ENCODE results near the gene ZNF431.

GRCh38 chr19:21115430-21115829 lies 26.4 kb upstream of the ZNF431 start:
- no peak for TF ChIP-seq EZH2phosphoT487 (IDR thresholded peaks at IDR 0.05; ENCODE audit: unreplicated experiment)
- no peak for TF ChIP-seq POLR2AphosphoS5 (IDR thresholded peaks at IDR 0.05; ENCODE audit: low read depth)
- no peak for TF ChIP-seq EZH2 (IDR thresholded peaks at IDR 0.05; ENCODE audit: low read depth, unreplicated experiment)
- TF ChIP-seq CTCF (conservative IDR thresholded peaks at IDR 0.05; ENCODE audit: low read depth in 2 of 2), result no peak
- TF ChIP-seq, protein P1, sequence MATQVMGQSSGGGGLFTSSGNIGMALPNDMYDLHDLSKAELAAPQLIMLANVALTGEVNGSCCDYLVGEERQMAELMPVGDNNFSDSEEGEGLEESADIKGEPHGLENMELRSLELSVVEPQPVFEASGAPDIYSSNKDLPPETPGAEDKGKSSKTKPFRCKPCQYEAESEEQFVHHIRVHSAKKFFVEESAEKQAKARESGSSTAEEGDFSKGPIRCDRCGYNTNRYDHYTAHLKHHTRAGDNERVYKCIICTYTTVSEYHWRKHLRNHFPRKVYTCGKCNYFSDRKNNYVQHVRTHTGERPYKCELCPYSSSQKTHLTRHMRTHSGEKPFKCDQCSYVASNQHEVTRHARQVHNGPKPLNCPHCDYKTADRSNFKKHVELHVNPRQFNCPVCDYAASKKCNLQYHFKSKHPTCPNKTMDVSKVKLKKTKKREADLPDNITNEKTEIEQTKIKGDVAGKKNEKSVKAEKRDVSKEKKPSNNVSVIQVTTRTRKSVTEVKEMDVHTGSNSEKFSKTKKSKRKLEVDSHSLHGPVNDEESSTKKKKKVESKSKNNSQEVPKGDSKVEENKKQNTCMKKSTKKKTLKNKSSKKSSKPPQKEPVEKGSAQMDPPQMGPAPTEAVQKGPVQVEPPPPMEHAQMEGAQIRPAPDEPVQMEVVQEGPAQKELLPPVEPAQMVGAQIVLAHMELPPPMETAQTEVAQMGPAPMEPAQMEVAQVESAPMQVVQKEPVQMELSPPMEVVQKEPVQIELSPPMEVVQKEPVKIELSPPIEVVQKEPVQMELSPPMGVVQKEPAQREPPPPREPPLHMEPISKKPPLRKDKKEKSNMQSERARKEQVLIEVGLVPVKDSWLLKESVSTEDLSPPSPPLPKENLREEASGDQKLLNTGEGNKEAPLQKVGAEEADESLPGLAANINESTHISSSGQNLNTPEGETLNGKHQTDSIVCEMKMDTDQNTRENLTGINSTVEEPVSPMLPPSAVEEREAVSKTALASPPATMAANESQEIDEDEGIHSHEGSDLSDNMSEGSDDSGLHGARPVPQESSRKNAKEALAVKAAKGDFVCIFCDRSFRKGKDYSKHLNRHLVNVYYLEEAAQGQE (IDR thresholded peaks at IDR 0.05; ENCODE audit: unreplicated experiment), result no peak
- TF ChIP-seq ZNF114 (CRISPR knock-in tag; IDR thresholded peaks at IDR 0.05), result no peak
- TF ChIP-seq JUNB (IDR thresholded peaks at IDR 0.05; ENCODE audit: unreplicated experiment), result no peak
- TF ChIP-seq STAT1 (IDR thresholded peaks at IDR 0.05; ENCODE audit: unreplicated experiment), result no peak
- TF ChIP-seq CREB1 (CRISPR knock-in tag; IDR thresholded peaks at IDR 0.05; ENCODE audit: low read depth), result no peak
- no peak for TF ChIP-seq ZNF331 (CRISPR knock-in tag; IDR thresholded peaks at IDR 0.05; ENCODE audit: low read depth)
- TF ChIP-seq, protein P2, sequence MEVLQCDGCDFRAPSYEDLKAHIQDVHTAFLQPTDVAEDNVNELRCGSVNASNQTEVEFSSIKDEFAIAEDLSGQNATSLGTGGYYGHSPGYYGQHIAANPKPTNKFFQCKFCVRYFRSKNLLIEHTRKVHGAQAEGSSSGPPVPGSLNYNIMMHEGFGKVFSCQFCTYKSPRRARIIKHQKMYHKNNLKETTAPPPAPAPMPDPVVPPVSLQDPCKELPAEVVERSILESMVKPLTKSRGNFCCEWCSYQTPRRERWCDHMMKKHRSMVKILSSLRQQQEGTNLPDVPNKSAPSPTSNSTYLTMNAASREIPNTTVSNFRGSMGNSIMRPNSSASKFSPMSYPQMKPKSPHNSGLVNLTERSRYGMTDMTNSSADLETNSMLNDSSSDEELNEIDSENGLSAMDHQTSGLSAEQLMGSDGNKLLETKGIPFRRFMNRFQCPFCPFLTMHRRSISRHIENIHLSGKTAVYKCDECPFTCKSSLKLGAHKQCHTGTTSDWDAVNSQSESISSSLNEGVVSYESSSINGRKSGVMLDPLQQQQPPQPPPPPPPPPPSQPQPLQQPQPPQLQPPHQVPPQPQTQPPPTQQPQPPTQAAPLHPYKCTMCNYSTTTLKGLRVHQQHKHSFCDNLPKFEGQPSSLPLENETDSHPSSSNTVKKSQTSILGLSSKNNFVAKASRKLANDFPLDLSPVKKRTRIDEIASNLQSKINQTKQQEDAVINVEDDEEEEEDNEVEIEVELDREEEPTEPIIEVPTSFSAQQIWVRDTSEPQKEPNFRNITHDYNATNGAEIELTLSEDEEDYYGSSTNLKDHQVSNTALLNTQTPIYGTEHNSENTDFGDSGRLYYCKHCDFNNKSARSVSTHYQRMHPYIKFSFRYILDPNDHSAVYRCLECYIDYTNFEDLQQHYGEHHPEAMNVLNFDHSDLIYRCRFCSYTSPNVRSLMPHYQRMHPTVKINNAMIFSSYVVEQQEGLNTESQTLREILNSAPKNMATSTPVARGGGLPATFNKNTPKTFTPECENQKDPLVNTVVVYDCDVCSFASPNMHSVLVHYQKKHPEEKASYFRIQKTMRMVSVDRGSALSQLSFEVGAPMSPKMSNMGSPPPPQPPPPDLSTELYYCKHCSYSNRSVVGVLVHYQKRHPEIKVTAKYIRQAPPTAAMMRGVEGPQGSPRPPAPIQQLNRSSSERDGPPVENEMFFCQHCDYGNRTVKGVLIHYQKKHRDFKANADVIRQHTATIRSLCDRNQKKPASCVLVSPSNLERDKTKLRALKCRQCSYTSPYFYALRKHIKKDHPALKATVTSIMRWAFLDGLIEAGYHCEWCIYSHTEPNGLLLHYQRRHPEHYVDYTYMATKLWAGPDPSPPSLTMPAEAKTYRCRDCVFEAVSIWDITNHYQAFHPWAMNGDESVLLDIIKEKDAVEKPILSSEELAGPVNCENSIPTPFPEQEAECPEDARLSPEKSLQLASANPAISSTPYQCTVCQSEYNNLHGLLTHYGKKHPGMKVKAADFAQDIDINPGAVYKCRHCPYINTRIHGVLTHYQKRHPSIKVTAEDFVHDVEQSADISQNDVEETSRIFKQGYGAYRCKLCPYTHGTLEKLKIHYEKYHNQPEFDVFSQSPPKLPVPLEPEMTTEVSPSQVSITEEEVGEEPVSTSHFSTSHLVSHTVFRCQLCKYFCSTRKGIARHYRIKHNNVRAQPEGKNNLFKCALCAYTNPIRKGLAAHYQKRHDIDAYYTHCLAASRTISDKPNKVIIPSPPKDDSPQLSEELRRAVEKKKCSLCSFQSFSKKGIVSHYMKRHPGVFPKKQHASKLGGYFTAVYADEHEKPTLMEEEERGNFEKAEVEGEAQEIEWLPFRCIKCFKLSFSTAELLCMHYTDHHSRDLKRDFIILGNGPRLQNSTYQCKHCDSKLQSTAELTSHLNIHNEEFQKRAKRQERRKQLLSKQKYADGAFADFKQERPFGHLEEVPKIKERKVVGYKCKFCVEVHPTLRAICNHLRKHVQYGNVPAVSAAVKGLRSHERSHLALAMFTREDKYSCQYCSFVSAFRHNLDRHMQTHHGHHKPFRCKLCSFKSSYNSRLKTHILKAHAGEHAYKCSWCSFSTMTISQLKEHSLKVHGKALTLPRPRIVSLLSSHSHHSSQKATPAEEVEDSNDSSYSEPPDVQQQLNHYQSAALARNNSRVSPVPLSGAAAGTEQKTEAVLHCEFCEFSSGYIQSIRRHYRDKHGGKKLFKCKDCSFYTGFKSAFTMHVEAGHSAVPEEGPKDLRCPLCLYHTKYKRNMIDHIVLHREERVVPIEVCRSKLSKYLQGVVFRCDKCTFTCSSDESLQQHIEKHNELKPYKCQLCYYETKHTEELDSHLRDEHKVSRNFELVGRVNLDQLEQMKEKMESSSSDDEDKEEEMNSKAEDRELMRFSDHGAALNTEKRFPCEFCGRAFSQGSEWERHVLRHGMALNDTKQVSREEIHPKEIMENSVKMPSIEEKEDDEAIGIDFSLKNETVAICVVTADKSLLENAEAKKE (CRISPR knock-in tag; IDR thresholded peaks at IDR 0.05), result no peak
